Nephron progenitor cell (in vitro differentiated cells): ENCODE results near the gene EXOC5.
"Not testable (repeated sequence)": the region's sequence is repeated elsewhere in the genome, so short reads cannot be mapped to it uniquely, and the experiment has no call there.

ENCODE experiments used
- DNase-seq: peaks from one replicate; pipeline ENCODE4 v3.0.0; 2021
- H3K27ac Mint-ChIP-seq: 2 replicates; pipeline ENCODE4 v1.8.0; 2021; ENCODE audit warnings: mild to moderate bottlenecking, moderate library complexity, mixed read lengths
- H3K27me3 Mint-ChIP-seq: 2 replicates; pipeline ENCODE4 v1.8.0; 2021; ENCODE audit warnings: mild to moderate bottlenecking, low read depth, mixed read lengths; ENCODE audit not compliant: poor library complexity
- H3K36me3 Mint-ChIP-seq: 2 replicates; pipeline ENCODE4 v1.8.0; 2021; ENCODE audit warnings: low read depth, mixed read lengths
- H3K4me1 Mint-ChIP-seq: 2 replicates; pipeline ENCODE4 v1.8.0; 2021; ENCODE audit warnings: mixed read lengths
- H3K4me3 Mint-ChIP-seq: 2 replicates; pipeline ENCODE4 v1.8.0; 2021; ENCODE audit warnings: mild to moderate bottlenecking, moderate library complexity, mixed read lengths
- H3K9me3 Mint-ChIP-seq: 2 replicates; pipeline ENCODE4 v1.8.0; 2021; ENCODE audit warnings: mild to moderate bottlenecking, moderate library complexity, mixed read lengths
- CTCF ChIP-seq: fragments of 200-600 bp; sonication (generic); IDR thresholded peaks from 2 replicates; pipeline ENCODE4 v1.5.0; 2021; ENCODE audit warnings: antibody characterized with exemption

EXOC5 gene

DNA sequence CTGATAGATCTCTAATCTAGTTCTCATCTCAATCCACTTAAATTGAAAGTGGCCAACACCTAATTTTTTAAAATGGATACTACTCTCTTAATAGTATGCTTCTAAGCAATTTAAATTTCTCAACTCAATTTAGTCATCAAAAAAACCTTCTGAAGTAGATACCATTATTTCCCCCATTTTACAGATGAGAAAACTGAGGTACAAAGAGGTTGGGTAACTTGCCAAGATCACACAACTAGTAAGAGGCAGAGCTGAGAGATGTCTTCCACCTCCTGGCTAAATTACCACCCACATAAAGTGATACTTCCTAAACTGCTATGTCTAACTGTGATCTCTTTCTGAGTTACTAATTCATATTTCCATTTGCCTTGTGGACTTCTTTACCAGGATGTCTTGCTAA is 6.6 kb downstream of the EXOC5 start:
- TF ChIP-seq CTCF = no peak
- peaks cover 28% of the 10 kb centered on the region for H3K4me1 Mint-ChIP-seq
- DNase-seq = no peak
- peaks cover 43% of the 10 kb centered on the region for H3K36me3 Mint-ChIP-seq
- peaks cover 11% of the 10 kb centered on the region for H3K9me3 Mint-ChIP-seq
- no peaks in the 10 kb centered on the region for H3K27me3 Mint-ChIP-seq
- no peak overlapping the region for H3K27ac Mint-ChIP-seq
- no peak overlapping the region for H3K4me3 Mint-ChIP-seq

DNA sequence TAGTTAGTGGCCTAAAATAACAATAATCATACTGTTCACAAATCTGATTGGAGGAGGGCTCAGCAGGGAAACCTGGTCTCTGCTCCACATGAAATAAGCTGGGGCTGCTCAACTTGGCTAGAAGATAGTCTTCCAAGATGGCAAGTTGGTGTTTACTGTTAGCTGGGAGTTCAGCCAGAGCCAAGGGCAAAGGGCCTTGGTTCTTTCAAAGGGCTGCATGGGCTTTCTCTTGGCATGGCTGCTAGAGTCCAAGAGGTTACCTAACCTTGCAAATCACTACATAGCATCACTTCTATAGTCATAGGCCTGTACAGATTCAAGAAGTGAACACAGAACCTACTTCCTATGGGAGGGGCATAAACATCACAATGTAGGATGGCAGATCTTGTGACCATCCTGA is 7.1 kb downstream of the EXOC5 start:
- Mint-ChIP-seq H3K36me3 (peaks cover 48% of the 10 kb centered on the region), H3K4me3 (no peak overlapping the region), H3K9me3 (peaks cover 11% of the 10 kb centered on the region), H3K27me3 (no peaks in the 10 kb centered on the region), H3K4me1 (peaks cover 23% of the 10 kb centered on the region), H3K27ac (no peak overlapping the region)
- DNase-seq = no peak
- no peak for TF ChIP-seq CTCF

DNA sequence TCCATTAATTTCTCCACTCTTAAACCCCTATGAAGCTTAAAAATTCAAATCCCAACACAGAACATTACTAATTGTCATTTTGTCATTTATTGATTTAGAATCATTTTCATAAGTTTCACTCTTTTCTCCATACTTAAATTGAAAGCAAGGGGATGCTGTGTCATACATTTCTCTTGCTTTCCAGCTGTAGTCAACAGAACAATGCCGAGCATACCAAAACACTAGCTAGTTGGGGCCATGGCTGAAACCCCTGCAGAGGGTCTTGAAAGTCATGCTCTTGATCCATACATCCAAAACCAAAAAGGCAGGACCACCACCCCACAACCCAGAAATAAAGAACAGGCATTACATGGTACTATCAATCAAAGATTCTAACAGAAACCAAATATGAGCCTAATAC is 9.0 kb downstream of the EXOC5 start:
- peaks cover 3% of the 10 kb centered on the region for H3K4me1 Mint-ChIP-seq
- H3K36me3 Mint-ChIP-seq = peaks cover 65% of the 10 kb centered on the region
- H3K9me3 Mint-ChIP-seq = peaks cover 11% of the 10 kb centered on the region
- H3K4me3 Mint-ChIP-seq = no peak overlapping the region
- H3K27ac Mint-ChIP-seq = peak overlapping the region; percentile 4
- no peak for DNase-seq
- no peaks in the 10 kb centered on the region for H3K27me3 Mint-ChIP-seq
- TF ChIP-seq CTCF = no peak

DNA sequence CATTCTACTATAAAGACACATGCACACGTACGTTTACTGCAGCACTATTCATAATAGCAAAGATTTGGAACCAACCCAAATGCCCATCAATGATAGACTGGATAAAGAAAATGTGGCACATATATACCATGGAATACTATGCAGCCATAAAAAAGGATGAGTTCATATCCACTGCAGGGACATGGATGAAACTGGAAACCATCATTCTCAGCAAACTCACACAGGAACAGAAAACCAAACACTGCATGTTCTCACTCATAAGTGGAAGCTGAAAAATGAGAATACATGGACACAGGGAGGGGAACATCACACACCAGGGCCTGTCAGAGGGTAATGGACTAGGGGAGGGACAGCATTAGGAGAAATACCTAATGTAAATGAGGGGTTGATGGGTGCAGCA is 10.5 kb downstream of the EXOC5 start:
- not testable (repeated sequence) for H3K4me3 Mint-ChIP-seq, H3K27me3 Mint-ChIP-seq, H3K27ac Mint-ChIP-seq, DNase-seq, H3K4me1 Mint-ChIP-seq
- Mint-ChIP-seq H3K9me3 (peaks cover 11% of the 10 kb centered on the region), H3K36me3 (peaks cover 68% of the 10 kb centered on the region)

DNA sequence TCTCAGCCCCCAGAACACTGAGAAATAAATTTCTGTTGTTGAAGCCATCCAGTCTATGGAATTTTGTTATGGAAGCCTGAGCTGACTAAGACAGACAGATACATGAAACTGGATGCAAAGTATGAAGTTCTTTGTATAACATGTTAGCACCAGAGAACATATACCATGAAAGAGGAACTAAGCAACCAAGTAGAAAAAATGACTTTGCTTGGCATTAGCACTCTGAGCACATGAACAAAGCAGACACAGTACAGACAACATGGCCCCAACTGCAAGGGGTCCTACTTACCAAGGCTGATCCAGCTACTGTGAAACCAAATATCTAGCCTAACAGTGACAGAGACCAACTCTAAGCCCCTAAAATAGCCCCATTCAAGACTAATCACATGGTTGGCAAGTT is 13.8 kb downstream of the EXOC5 start:
- peaks cover 11% of the 10 kb centered on the region for H3K9me3 Mint-ChIP-seq
- no peak for TF ChIP-seq CTCF
- H3K4me1 Mint-ChIP-seq = peaks cover 6% of the 10 kb centered on the region
- H3K27ac Mint-ChIP-seq = no peak overlapping the region
- no peak overlapping the region for H3K4me3 Mint-ChIP-seq
- peaks cover 73% of the 10 kb centered on the region for H3K36me3 Mint-ChIP-seq
- DNase-seq = no peak
- H3K27me3 Mint-ChIP-seq = no peaks in the 10 kb centered on the region

DNA sequence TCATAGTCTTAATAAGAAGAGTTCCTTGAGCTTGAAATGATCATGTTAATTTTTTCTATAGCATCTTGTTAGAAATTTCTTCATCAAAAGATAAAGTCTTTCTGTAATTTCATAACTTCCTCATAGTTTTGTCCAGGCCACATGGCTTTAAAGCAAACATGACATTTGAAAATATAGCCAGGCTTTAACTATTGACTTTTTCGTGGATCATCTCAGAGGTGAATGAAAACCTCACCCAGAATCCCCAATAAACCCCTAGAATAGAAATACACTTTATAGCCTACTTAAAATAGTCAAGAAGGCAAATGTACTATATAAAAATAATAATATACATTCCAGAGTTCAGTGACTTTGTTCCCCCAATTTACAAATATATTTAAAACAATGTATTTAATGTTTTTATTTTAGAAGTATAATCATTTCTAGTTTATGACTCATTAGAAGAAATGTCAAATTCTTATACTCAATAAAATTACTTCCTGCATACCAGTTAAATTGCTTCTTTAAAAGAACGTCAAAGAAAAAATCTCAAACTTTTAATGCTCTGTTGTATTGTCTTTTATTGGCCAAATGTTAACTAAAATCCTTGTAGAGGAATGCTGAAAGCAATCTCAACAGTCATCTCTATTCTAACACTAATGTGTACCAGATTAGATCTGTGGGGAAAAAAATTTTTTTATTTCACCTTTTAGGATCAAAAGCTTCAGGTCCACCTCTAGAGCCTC is 21.6 kb downstream of the EXOC5 start:
- Mint-ChIP-seq H3K4me3 (no peak overlapping the region), H3K27ac (no peak overlapping the region), H3K36me3 (peaks cover 20% of the 10 kb centered on the region), H3K27me3 (no peaks in the 10 kb centered on the region), H3K4me1 (peaks cover 6% of the 10 kb centered on the region), H3K9me3 (no peaks in the 10 kb centered on the region)
- no peak for TF ChIP-seq CTCF
- DNase-seq = no peak
